ENCODE results near the gene ZBTB7A. TPM values are rescaled to one million over a fixed set of nuclear protein-coding genes. Genes with fewer than 3 reads are reported as not detected.

ZBTB7A gene
- total RNA-seq, 6 donors from 2014 or later: 54.1 to 131 (median 72.6) TPM

DNA sequence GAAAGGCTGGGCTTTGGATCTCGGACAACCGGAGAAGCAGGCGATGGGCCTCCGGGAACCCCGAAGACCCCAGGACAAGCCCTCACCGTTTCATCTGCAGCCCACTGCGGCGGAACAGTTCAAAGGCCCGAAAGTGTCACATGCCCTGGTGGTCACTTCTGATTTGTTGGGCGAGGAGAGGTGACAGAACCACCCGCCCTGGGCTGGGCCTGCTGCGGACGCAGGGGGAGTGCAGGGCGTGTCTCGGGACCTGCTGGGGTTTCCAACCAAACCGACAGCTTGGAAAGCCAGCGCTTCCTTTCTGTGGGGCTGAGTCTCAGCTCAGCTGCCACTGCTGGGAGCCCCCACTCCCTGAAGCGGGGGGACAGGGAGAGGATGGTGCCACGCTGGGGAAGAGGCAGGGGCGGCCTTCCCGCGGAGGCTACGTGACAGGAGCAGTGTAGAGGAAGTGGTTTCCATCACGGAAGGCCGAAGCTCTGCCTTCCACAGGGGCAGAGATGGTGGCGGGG is 22.8 kb upstream of the ZBTB7A start:
- Histone ChIP-seq H3K36me3 (peaks cover 0 to 49% (median 29%) of the 10 kb centered on the region in 4 donors), H3K4me1 (peaks cover 0 to 22% (median 5%) of the 10 kb centered on the region in 4 donors), H3K9me3 (no peaks in the 10 kb centered on the region), H3K27me3 (no peaks in the 10 kb centered on the region), H3K4me3 (peak overlapping the region in 3 of 4 donors; percentile 7 to 33 (median 29)), H3K27ac (peak overlapping the region in 3 of 4 donors; percentile 63 to 80 (median 63))
- 62 to 78% methylated on average over 11 to 19 of the region's 26 CpGs for WGBS, 2 donors
- DNase-seq: peak; percentile 71 to 87
- peak; percentile 68 to 70 for ATAC-seq (ENCODE audit: low FRiP score in 2 of 2)
- peak in 1 of 4 donors; percentile 46 for TF ChIP-seq POLR2A (IDR thresholded peaks at IDR 0.05)
- TF ChIP-seq POLR2AphosphoS5 (IDR thresholded peaks at IDR 0.05): no peak
- TF ChIP-seq, protein P1, sequence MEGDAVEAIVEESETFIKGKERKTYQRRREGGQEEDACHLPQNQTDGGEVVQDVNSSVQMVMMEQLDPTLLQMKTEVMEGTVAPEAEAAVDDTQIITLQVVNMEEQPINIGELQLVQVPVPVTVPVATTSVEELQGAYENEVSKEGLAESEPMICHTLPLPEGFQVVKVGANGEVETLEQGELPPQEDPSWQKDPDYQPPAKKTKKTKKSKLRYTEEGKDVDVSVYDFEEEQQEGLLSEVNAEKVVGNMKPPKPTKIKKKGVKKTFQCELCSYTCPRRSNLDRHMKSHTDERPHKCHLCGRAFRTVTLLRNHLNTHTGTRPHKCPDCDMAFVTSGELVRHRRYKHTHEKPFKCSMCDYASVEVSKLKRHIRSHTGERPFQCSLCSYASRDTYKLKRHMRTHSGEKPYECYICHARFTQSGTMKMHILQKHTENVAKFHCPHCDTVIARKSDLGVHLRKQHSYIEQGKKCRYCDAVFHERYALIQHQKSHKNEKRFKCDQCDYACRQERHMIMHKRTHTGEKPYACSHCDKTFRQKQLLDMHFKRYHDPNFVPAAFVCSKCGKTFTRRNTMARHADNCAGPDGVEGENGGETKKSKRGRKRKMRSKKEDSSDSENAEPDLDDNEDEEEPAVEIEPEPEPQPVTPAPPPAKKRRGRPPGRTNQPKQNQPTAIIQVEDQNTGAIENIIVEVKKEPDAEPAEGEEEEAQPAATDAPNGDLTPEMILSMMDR (IDR thresholded peaks at IDR 0.05): no peak
- TF ChIP-seq EP300 (IDR thresholded peaks at IDR 0.05): no peak

DNA sequence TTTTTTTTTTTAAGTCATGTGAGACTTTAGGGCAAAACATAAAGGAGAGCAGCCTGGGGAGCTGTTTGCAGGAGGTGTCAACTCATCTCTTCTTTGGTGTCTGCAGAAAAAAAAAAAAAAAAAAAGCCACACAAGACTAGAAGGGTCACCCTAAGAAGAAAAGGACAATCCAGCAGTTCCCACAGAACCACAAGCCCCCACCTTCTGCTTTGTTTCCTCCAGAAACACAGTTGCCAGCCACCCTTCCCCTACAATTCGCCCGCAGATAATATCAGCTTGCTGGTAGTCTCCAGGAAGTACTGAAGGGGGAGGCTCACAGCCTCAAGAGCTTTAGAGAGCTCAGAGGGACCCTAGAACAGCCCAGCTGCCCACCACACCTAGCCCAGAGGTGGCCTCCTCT is 22.3 kb upstream of the ZBTB7A start:
- peak; percentile 22 to 28 for ATAC-seq (ENCODE audit: low FRiP score in 2 of 2)
- no peak for DNase-seq
- TF ChIP-seq EP300 (IDR thresholded peaks at IDR 0.05) (no peak), POLR2A (IDR thresholded peaks at IDR 0.05) (no peak), POLR2AphosphoS5 (IDR thresholded peaks at IDR 0.05) (no peak)
- TF ChIP-seq, protein P1 (IDR thresholded peaks at IDR 0.05): no peak
- H3K9me3 ChIP-seq: no peaks in the 10 kb centered on the region
- peaks cover 3 to 27% (median 9%) of the 10 kb centered on the region in 4 donors for H3K4me1 ChIP-seq
- H3K27me3 ChIP-seq: no peaks in the 10 kb centered on the region
- H3K4me3 ChIP-seq: peak overlapping the region in 3 of 4 donors; percentile 7 to 33 (median 29)
- peak overlapping the region in 3 of 4 donors; percentile 63 to 80 (median 63) for H3K27ac ChIP-seq
- WGBS, 2 donors: 32 to 39% methylated on average over 2 of the region's 2 CpGs
- peaks cover 0 to 44% (median 24%) of the 10 kb centered on the region in 4 donors for H3K36me3 ChIP-seq

DNA sequence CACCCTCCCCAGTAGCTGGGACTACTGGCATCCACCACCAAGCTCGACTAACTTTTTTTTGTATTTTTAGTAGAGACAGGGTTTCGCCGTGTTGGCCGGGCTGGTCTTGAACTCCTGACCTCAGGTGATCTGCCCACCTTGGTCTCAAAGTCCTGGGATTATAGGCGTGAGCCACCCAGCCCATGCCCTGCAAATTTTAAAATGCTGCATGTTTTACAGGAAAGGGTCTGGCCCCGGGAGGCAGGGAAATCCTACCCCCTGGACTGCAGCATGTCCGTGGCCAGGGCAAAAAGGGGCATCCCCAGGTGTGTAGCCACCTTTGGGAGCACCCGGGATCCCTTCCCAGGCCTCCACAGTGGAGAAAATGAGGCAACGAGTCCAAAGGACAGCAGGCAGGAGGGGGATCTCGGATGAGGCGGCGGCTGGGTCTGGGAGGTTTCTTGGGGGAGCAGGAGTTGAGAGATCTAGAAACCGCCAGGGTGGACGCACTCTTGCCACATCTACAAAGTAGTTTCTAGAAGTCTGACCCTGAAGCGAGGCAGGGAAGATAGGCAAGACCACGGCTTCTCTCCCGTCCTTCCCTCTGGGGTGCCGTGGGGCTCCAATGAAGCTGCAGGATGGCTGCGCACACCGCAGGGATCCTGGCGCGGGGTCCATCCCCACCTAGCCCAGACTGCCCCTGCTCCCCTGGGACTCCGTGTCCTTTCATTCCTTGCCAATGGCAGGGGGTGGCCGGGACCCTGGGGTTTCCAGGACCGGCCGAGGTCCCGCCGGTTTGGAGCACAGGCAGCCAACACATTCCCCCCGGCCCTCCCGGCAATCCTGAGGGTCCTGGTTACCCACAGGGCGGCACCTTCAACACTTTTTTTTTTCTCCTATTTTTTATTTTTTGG is 21.3 kb upstream of the ZBTB7A start:
- no peak for TF ChIP-seq POLR2A (IDR thresholded peaks at IDR 0.05)
- TF ChIP-seq POLR2AphosphoS5 (IDR thresholded peaks at IDR 0.05): no peak
- no peak for TF ChIP-seq EP300 (IDR thresholded peaks at IDR 0.05)
- H3K36me3 ChIP-seq: peaks cover 0 to 37% (median 19%) of the 10 kb centered on the region in 4 donors
- WGBS, 2 donors: 86 to 91% methylated on average over 26 to 27 of the region's 31 CpGs
- no peaks in the 10 kb centered on the region for H3K27me3 ChIP-seq
- H3K27ac ChIP-seq: peak overlapping the region in 2 of 4 donors; percentile 11 to 39
- H3K4me3 ChIP-seq: no peak overlapping the region
- peaks cover 9 to 35% (median 16%) of the 10 kb centered on the region in 4 donors for H3K4me1 ChIP-seq
- no peak for ATAC-seq (ENCODE audit: low FRiP score in 2 of 2)
- H3K9me3 ChIP-seq: no peaks in the 10 kb centered on the region
- DNase-seq: peak in 1 of 2 donors; percentile 59

DNA sequence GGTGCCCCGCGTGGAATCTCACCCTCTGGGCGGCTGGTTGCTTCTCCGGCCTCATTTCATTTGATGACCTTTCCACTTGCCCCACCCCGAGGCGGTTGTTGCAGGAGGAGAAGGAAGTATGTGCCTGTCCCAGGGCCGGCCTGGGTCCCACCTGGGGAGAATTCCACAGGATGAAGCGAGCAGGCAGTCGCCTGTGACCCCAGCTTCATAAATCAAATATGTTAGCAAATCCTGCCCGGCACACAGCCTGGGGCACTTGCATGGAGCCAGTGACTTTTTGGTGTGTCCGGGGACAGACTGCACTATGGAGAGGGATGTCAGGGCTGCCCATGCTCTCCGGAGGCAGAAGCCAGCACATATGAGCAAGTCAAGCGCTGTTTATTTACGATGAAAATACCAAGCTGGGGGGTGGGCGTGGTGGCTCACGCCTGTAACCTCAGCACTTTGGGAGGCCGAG is 19.7 kb upstream of the ZBTB7A start:
- 59 to 72% methylated on average over 14 to 17 of the region's 17 CpGs for WGBS, 2 donors
- no peaks in the 10 kb centered on the region for H3K27me3 ChIP-seq
- H3K27ac ChIP-seq: no peak overlapping the region
- no peaks in the 10 kb centered on the region for H3K9me3 ChIP-seq
- H3K4me1 ChIP-seq: peaks cover 9 to 35% (median 16%) of the 10 kb centered on the region in 4 donors
- H3K36me3 ChIP-seq: peaks cover 0 to 23% (median 17%) of the 10 kb centered on the region in 4 donors
- H3K4me3 ChIP-seq: no peak overlapping the region
- DNase-seq (no peak), ATAC-seq (ENCODE audit: low FRiP score in 2 of 2) (no peak)
- TF ChIP-seq POLR2AphosphoS5 (IDR thresholded peaks at IDR 0.05) (no peak), POLR2A (IDR thresholded peaks at IDR 0.05) (no peak), EP300 (IDR thresholded peaks at IDR 0.05) (no peak)
- TF ChIP-seq, protein P1 (IDR thresholded peaks at IDR 0.05): no peak

DNA sequence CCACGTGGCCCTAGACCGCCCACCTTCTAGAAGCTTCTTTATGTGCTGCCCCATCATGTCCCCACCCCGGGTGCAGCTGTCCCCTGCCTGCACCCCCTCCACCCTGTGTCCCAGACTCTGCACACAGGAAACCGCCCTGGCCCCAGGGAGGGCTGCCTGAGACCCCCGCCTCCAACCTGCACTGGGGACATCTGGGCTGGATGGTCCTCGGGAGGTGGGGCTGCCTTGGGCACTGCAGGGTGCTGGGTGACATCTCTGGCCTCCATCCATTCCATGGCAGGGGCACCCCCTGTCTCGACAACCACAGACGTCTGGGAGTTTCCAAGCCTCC is 17.8 kb upstream of the ZBTB7A start:
- no peaks in the 10 kb centered on the region for H3K9me3 ChIP-seq
- DNase-seq: peak in 1 of 2 donors; percentile 70
- ATAC-seq (ENCODE audit: low FRiP score in 2 of 2): no peak
- no peaks in the 10 kb centered on the region for H3K27me3 ChIP-seq
- peak overlapping the region; percentile 23 to 82 (median 77) for H3K27ac ChIP-seq
- H3K4me1 ChIP-seq: peaks cover 9 to 35% (median 16%) of the 10 kb centered on the region in 4 donors
- WGBS, 2 donors: 47 to 70% methylated on average over 4 to 8 of the region's 8 CpGs
- H3K4me3 ChIP-seq: peak overlapping the region in 3 of 4 donors; percentile 23 to 40 (median 38)
- peaks cover 0 to 5% (median 2%) of the 10 kb centered on the region in 4 donors for H3K36me3 ChIP-seq
- TF ChIP-seq EP300 (IDR thresholded peaks at IDR 0.05): no peak
- TF ChIP-seq, protein P1 (IDR thresholded peaks at IDR 0.05): no peak
- no peak for TF ChIP-seq POLR2A (IDR thresholded peaks at IDR 0.05)
- TF ChIP-seq POLR2AphosphoS5 (IDR thresholded peaks at IDR 0.05): no peak

All from upper lobe of left lung (tissue), 6 donors.